Left lung (tissue), 10 donors: ENCODE measurements around the gene UBE3A. TPM values are rescaled to one million over a fixed set of nuclear protein-coding genes. Genes with fewer than 3 reads are reported as not detected.

ENCODE experiments used
- ATAC-seq: fragments of 200-7000 bp; cut with Tn5 transposase; one replicate; pipeline ENCODE4 v1.9.1; 2020; ENCODE audit warnings: moderate library complexity
- DNase-seq, 4 donors: peaks; one replicate each; pipeline ENCODE4 v3.0.0-alpha.2; 2013 to 2020
- H3K27ac ChIP-seq, 2 donors: fragments of 200-600 bp; sonication (generic) in 1 of 2; one replicate each; pipeline versions ENCODE4 v1.5.0 to v1.8.0; 2020 to 2021
- H3K27me3 ChIP-seq, 2 donors: fragments of 200-600 bp; sonication (generic) in 1 of 2; one replicate each; pipeline versions ENCODE4 v1.5.0 to v1.8.0; 2020 to 2021
- H3K36me3 ChIP-seq, 2 donors: fragments of 200-600 bp; sonication (generic) in 1 of 2; one replicate each; pipeline versions ENCODE4 v1.5.0 to v1.8.0; 2020 to 2021
- H3K4me1 ChIP-seq, 2 donors: fragments of 200-600 bp; one replicate each; pipeline ENCODE4 v1.8.0; 2021
- H3K4me3 ChIP-seq, 2 donors: fragments of 200-600 bp; sonication (generic) in 1 of 2; one replicate each; pipeline versions ENCODE4 v1.5.0 to v1.8.0; 2020 to 2021; ENCODE audit warnings: mild to moderate bottlenecking in 1 of 2
- H3K9me3 ChIP-seq, 2 donors: fragments of 200-600 bp; sonication (generic) in 1 of 2; one replicate each; pipeline versions ENCODE4 v1.5.0 to v1.8.0; 2020 to 2021
- CTCF ChIP-seq, 2 donors: fragments of 200-600 bp; sonication (generic) in 1 of 2; IDR thresholded peaks; one replicate each; pipeline versions ENCODE4 v1.5.0 to v1.8.0; 2021; ENCODE audit warnings: antibody characterized with exemption in 2 of 2
- intact Hi-C, 2 donors: fragments of 100-400 bp; cut with DNase I; formaldehyde crosslinking; loops; one replicate each; pipeline versions ENCODE4 v1.11.2 to v1.14.2; 2022
- polyA plus RNA-seq, 6 donors: library from polyadenylated mRNA; unstranded; fragments of 120-200 nt; gene quantifications; one replicate each; pipeline ENCODE4 v1.2.1, GENCODE V29; 2013; ENCODE audit not compliant: insufficient read length in 6 of 6
- total RNA-seq, 2 donors: library from RNA; stranded (reverse); fragmentation: NEBNext Ultra II Directional; extraction: Animal tissue kit (Norgen Biotek cat#: 25700); gene quantifications; one replicate each; pipeline ENCODE4 v1.2.1, GENCODE V29; 2021
- donor health status: DM: no; HTN: yes; CAD: no.
- donor health status: DM: no; HTN: no; CAD: no.

The UBE3A gene
- total and polyA plus RNA-seq, 8 donors: 84.4 to 97.9 (median 90.3) TPM

GRCh38 chr15:25391971-25392721 is 46.7 kb downstream of the UBE3A start:
- peaks cover 0 to 23% of the 10 kb centered on the region in 2 donors for H3K4me1 ChIP-seq
- H3K27me3 ChIP-seq: no peaks in the 10 kb centered on the region
- intact Hi-C loops: no loop called here
- TF ChIP-seq CTCF (IDR thresholded peaks at IDR 0.05): no peak
- ATAC-seq (peak; percentile 51), DNase-seq (no peak)
- H3K36me3 ChIP-seq: peaks cover 0 to 5% of the 10 kb centered on the region in 2 donors
- H3K27ac ChIP-seq: peak overlapping the region in 1 of 2 donors; percentile 15
- no peak overlapping the region for H3K4me3 ChIP-seq
- no peaks in the 10 kb centered on the region for H3K9me3 ChIP-seq

GRCh38 chr15:25385986-25386385 is 52.8 kb downstream of the UBE3A start:
- intact Hi-C loops: no loop called here
- no peak for TF ChIP-seq CTCF (IDR thresholded peaks at IDR 0.05)
- Histone ChIP-seq H3K27ac (no peak overlapping the region), H3K4me1 (no peaks in the 10 kb centered on the region), H3K4me3 (no peak overlapping the region), H3K36me3 (peaks cover 0 to 23% of the 10 kb centered on the region in 2 donors), H3K9me3 (peaks cover 0 to 9% of the 10 kb centered on the region in 2 donors), H3K27me3 (no peaks in the 10 kb centered on the region)
- DNase-seq: no peak
- ATAC-seq: no peak

DNA sequence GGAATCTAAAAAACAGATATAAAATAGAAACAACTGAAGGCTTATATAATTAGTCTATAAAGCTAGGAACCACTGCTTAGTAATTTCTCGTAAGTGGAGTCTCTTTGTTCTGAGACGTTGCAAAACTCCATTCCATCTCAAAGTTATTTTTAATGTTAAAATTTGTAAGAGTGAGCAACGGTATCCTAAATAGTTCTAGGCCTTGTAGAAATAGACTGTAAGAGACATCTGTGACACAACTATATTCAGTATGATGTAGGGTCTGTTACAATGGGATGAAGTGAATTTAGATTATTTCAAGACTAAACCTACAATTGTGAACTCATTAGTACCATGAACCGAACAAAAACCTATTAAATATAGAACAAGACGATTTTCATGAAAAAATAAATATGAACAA is 57.2 kb downstream of the UBE3A start:
- intact Hi-C loops: no loop called here
- Histone ChIP-seq H3K9me3 (peaks cover 0 to 9% of the 10 kb centered on the region in 2 donors), H3K36me3 (peaks cover 0 to 29% of the 10 kb centered on the region in 2 donors), H3K4me3 (no peak overlapping the region), H3K4me1 (no peaks in the 10 kb centered on the region), H3K27me3 (no peaks in the 10 kb centered on the region), H3K27ac (no peak overlapping the region)
- TF ChIP-seq CTCF (IDR thresholded peaks at IDR 0.05): no peak
- ATAC-seq: no peak
- no peak for DNase-seq

- DNase-seq (no peak), ATAC-seq (no peak)
- peaks cover 0 to 2% of the 10 kb centered on the region in 2 donors for H3K9me3 ChIP-seq
- no peak for TF ChIP-seq CTCF (IDR thresholded peaks at IDR 0.05)
- no peak overlapping the region for H3K4me3 ChIP-seq
- intact Hi-C loops: no loop called here
- H3K4me1 ChIP-seq: no peaks in the 10 kb centered on the region
- H3K36me3 ChIP-seq: peaks cover 0 to 32% of the 10 kb centered on the region in 2 donors
- no peak overlapping the region for H3K27ac ChIP-seq
- no peaks in the 10 kb centered on the region for H3K27me3 ChIP-seq
These were observed 60.3 kb downstream of the UBE3A start for GRCh38 chr15:25378501-25378901.

DNA sequence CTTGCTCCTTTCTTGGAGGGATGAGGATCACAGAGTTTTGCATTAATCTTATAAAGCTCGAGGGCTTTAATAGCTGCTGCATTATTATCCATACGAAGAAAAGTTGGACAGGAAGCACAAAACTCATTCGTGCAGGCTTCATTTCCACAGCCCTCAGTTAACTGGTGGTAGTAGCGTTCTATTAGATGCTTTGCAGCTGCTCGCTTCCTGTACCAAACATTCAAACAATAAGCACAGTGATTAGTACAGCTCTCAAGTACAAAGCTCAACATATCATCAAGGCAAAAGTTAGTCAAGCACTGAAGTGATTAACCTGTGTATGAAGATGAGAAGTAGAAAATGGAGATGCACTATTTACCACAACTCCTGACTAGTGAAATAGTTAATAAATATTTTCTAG is 63.3 kb downstream of the UBE3A start:
- DNase-seq: peak in 2 of 4 donors; percentile 24 to 54

More for the DNA sequence above, 63.3 kb downstream of the UBE3A start:
- no peak overlapping the region for H3K27ac ChIP-seq
- no peak for ATAC-seq
- intact Hi-C loops: no loop called here
- H3K4me1 ChIP-seq: peaks cover 0 to 7% of the 10 kb centered on the region in 2 donors
- peaks cover 0 to 44% of the 10 kb centered on the region in 2 donors for H3K36me3 ChIP-seq
- no peak overlapping the region for H3K4me3 ChIP-seq
- H3K9me3 ChIP-seq: no peaks in the 10 kb centered on the region
- no peaks in the 10 kb centered on the region for H3K27me3 ChIP-seq
- no peak for TF ChIP-seq CTCF (IDR thresholded peaks at IDR 0.05)
